ENCODE results near the gene CHMP2A. TPM values are rescaled to one million over a fixed set of nuclear protein-coding genes. Genes with fewer than 3 reads are reported as not detected.

Gene CHMP2A
- total and polyA plus RNA-seq, 2 of the 13 experiments (the other 11 are each of a cell fraction or from before 2014, with no cell fraction given) = 49.7 to 55.0 TPM

DNA sequence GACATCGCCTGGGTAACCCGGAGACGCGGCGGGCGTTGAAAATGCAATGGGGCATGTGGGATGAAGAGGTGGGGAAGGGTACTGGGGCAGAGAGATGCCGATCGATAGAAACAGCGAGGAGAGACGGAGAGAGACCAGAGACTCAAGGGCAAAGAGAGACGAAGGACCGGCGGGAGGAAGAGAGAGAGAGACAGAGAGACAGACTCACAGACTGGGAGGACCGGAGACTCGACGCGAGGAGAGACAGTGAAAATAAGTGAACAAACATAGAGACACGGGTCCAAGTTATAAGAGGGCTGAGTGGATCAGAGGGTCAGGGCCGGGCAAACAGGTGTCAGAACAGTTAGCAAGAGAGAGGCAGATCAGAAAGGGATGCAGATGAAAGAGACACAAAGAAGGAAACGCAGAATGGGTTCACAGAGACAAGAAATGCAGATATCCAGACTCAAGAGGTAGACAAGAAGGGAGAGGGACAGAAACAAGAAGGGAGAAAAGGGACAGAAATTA, 18.8 kb upstream of the CHMP2A start (continued):
- no peak for TF ChIP-seq ISL2 (CRISPR knock-in tag; IDR thresholded peaks at IDR 0.05)
- TF ChIP-seq, protein P1, sequence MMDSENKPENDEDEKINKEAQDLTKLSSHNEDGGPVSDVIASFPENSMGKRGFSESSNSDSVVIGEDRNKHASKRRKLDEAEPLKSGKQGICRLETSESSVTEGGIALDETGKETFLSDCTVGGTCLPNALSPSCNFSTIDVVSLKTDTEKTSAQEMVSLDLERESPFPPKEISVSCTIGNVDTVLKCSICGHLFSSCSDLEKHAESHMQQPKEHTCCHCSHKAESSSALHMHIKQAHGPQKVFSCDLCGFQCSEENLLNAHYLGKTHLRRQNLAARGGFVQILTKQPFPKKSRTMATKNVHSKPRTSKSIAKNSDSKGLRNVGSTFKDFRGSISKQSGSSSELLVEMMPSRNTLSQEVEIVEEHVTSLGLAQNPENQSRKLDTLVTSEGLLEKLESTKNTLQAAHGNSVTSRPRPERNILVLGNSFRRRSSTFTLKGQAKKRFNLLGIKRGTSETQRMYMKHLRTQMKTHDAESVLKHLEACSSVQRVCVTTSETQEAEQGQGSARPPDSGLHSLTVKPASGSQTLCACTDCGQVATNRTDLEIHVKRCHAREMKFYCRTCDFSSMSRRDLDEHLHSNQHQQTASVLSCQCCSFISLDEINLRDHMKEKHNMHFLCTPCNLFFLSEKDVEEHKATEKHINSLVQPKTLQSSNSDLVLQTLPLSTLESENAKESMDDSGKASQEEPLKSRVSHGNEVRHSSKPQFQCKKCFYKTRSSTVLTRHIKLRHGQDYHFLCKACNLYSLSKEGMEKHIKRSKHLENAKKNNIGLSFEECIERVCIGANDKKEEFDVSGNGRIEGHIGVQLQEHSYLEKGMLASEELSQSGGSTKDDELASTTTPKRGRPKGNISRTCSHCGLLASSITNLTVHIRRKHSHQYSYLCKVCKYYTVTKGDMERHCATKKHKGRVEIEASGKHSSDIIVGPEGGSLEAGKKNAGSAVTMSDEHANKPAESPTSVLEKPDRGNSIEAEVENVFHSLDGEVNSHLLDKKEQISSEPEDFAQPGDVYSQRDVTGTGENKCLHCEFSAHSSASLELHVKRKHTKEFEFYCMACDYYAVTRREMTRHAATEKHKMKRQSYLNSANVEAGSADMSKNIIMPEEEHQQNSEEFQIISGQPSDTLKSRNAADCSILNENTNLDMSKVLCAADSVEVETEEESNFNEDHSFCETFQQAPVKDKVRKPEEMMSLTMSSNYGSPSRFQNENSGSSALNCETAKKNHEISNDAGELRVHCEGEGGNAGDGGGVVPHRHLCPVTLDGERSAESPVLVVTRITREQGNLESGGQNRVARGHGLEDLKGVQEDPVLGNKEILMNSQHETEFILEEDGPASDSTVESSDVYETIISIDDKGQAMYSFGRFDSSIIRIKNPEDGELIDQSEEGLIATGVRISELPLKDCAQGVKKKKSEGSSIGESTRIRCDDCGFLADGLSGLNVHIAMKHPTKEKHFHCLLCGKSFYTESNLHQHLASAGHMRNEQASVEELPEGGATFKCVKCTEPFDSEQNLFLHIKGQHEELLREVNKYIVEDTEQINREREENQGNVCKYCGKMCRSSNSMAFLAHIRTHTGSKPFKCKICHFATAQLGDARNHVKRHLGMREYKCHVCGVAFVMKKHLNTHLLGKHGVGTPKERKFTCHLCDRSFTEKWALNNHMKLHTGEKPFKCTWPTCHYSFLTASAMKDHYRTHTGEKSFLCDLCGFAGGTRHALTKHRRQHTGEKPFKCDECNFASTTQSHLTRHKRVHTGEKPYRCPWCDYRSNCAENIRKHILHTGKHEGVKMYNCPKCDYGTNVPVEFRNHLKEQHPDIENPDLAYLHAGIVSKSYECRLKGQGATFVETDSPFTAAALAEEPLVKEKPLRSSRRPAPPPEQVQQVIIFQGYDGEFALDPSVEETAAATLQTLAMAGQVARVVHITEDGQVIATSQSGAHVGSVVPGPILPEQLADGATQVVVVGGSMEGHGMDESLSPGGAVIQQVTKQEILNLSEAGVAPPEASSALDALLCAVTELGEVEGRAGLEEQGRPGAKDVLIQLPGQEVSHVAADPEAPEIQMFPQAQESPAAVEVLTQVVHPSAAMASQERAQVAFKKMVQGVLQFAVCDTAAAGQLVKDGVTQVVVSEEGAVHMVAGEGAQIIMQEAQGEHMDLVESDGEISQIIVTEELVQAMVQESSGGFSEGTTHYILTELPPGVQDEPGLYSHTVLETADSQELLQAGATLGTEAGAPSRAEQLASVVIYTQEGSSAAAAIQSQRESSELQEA (CRISPR knock-in tag; IDR thresholded peaks at IDR 0.05; ENCODE audit: not compliant biosample characterization) = no peak
- TF ChIP-seq, protein P2, sequence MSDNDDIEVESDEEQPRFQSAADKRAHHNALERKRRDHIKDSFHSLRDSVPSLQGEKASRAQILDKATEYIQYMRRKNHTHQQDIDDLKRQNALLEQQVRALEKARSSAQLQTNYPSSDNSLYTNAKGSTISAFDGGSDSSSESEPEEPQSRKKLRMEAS (IDR thresholded peaks at IDR 0.05) = no peak; the same call in 1 of the 2 replicates
- no peak for TF ChIP-seq CBX2 (IDR thresholded peaks at IDR 0.05; ENCODE audit: low read depth, low read length)
- TF ChIP-seq CBX2 (CRISPR knock-in tag; IDR thresholded peaks at IDR 0.05; ENCODE audit: low read depth) = no peak
- TF ChIP-seq, protein P3, sequence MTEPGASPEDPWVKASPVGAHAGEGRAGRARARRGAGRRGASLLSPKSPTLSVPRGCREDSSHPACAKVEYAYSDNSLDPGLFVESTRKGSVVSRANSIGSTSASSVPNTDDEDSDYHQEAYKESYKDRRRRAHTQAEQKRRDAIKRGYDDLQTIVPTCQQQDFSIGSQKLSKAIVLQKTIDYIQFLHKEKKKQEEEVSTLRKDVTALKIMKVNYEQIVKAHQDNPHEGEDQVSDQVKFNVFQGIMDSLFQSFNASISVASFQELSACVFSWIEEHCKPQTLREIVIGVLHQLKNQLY (CRISPR knock-in tag; IDR thresholded peaks at IDR 0.05) = no peak
- TF ChIP-seq ZNF263 (CRISPR knock-in tag; IDR thresholded peaks at IDR 0.05) = peak; percentile 44; the same call in 1 of the 2 replicates
- TF ChIP-seq ZNF746 (CRISPR knock-in tag; IDR thresholded peaks at IDR 0.05) = no peak
- 0 out of 2 replicates have a peak, but pooled peaks have one; percentile 31 for TF ChIP-seq MEIS1 (CRISPR knock-in tag; IDR thresholded peaks at IDR 0.05; ENCODE audit: borderline replicate concordance)
- peak; percentile 8; the same call in 1 of the 2 replicates for TF ChIP-seq ARHGAP35 (CRISPR knock-in tag; IDR thresholded peaks at IDR 0.05; ENCODE audit: borderline replicate concordance)
- 0 out of 2 replicates have a peak, but pooled peaks have one; percentile 76 for TF ChIP-seq ATF1 (CRISPR knock-in tag; IDR thresholded peaks at IDR 0.05)
- TF ChIP-seq, protein P4, sequence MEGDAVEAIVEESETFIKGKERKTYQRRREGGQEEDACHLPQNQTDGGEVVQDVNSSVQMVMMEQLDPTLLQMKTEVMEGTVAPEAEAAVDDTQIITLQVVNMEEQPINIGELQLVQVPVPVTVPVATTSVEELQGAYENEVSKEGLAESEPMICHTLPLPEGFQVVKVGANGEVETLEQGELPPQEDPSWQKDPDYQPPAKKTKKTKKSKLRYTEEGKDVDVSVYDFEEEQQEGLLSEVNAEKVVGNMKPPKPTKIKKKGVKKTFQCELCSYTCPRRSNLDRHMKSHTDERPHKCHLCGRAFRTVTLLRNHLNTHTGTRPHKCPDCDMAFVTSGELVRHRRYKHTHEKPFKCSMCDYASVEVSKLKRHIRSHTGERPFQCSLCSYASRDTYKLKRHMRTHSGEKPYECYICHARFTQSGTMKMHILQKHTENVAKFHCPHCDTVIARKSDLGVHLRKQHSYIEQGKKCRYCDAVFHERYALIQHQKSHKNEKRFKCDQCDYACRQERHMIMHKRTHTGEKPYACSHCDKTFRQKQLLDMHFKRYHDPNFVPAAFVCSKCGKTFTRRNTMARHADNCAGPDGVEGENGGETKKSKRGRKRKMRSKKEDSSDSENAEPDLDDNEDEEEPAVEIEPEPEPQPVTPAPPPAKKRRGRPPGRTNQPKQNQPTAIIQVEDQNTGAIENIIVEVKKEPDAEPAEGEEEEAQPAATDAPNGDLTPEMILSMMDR (CRISPR knock-in tag; IDR thresholded peaks at IDR 0.05) = no peak
- TF ChIP-seq, protein P5, sequence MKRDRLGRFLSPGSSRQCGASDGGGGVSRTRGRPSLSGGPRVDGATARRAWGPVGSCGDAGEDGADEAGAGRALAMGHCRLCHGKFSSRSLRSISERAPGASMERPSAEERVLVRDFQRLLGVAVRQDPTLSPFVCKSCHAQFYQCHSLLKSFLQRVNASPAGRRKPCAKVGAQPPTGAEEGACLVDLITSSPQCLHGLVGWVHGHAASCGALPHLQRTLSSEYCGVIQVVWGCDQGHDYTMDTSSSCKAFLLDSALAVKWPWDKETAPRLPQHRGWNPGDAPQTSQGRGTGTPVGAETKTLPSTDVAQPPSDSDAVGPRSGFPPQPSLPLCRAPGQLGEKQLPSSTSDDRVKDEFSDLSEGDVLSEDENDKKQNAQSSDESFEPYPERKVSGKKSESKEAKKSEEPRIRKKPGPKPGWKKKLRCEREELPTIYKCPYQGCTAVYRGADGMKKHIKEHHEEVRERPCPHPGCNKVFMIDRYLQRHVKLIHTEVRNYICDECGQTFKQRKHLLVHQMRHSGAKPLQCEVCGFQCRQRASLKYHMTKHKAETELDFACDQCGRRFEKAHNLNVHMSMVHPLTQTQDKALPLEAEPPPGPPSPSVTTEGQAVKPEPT (CRISPR knock-in tag; IDR thresholded peaks at IDR 0.05; ENCODE audit: low read depth) = no peak
- TF ChIP-seq, protein P6, sequence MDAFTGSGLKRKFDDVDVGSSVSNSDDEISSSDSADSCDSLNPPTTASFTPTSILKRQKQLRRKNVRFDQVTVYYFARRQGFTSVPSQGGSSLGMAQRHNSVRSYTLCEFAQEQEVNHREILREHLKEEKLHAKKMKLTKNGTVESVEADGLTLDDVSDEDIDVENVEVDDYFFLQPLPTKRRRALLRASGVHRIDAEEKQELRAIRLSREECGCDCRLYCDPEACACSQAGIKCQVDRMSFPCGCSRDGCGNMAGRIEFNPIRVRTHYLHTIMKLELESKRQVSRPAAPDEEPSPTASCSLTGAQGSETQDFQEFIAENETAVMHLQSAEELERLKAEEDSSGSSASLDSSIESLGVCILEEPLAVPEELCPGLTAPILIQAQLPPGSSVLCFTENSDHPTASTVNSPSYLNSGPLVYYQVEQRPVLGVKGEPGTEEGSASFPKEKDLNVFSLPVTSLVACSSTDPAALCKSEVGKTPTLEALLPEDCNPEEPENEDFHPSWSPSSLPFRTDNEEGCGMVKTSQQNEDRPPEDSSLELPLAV (CRISPR knock-in tag; conservative IDR thresholded peaks at IDR 0.05; ENCODE audit: low read depth) = no peak
- TF ChIP-seq BRD4 (CRISPR knock-in tag; IDR thresholded peaks at IDR 0.05) = no peak
